HG02840 (cell line): Measurements from ENCODE around the gene RXFP1.

Source experiments
- ATAC-seq: cut with Tn5 transposase; IDR thresholded peaks from one replicate; pipeline ENCODE4 v1.9.1; 2021; ENCODE audit warnings: mild to moderate bottlenecking, moderate library complexity, moderate number of reproducible peaks; ENCODE audit not compliant: unreplicated experiment, low FRiP score

RXFP1 gene

GRCh38 chr4:158667651-158668198 lies 146.0 kb downstream of the RXFP1 start:
- ATAC-seq = no peak

GRCh38 chr4:158669310-158669709 lies 147.6 kb downstream of the RXFP1 start:
- no peak for ATAC-seq

GRCh38 chr4:158670975-158671664 lies 149.4 kb downstream of the RXFP1 start:
- peak; percentile 27 for ATAC-seq

- no peak for ATAC-seq
Measured at GRCh38 chr4:158671665-158671914, 149.9 kb downstream of the RXFP1 start, which contains the start of gene C4orf46. Gene C4orf46, minus strand, starts transcription at chr4:158671887. Its CDS starts 86 bp downstream, at chr4:158671801.

GRCh38 chr4:158671915-158672806 lies 150.5 kb downstream of the RXFP1 start, which contains the start of gene ETFDH:
Gene ETFDH, plus strand, starts transcription at chr4:158672296. Its CDS starts 161 bp downstream, at chr4:158672457.
- ATAC-seq = peak; percentile 90

GRCh38 chr4:158673633-158674032 lies 152.0 kb downstream of the RXFP1 start:
- no peak for ATAC-seq

- no peak for ATAC-seq
Measured at GRCh38 chr4:158676076-158676475, 154.4 kb downstream of the RXFP1 start.

- no peak for ATAC-seq
Measured at GRCh38 chr4:158678767-158679166, 157.1 kb downstream of the RXFP1 start.

GRCh38 chr4:158681629-158682028 lies 159.9 kb downstream of the RXFP1 start:
- ATAC-seq = no peak

- ATAC-seq = no peak
Measured at GRCh38 chr4:158682066-158682465, 160.4 kb downstream of the RXFP1 start.

GRCh38 chr4:158688813-158689212 lies 167.1 kb downstream of the RXFP1 start:
- ATAC-seq = no peak
